Activated CD4-positive, alpha-beta T cell treated with anti-CD3 and anti-CD28 coated beads for 1 hour (primary cell): ENCODE measurements around the gene LCN12.
"Not testable (repeated sequence)": the region's sequence is repeated elsewhere in the genome, so short reads cannot be mapped to it uniquely, and the experiment has no call there.

Source experiments
- DNase-seq: peaks from one replicate; pipeline ENCODE4 v3.0.0-alpha.2; 2020

The LCN12 gene

DNA sequence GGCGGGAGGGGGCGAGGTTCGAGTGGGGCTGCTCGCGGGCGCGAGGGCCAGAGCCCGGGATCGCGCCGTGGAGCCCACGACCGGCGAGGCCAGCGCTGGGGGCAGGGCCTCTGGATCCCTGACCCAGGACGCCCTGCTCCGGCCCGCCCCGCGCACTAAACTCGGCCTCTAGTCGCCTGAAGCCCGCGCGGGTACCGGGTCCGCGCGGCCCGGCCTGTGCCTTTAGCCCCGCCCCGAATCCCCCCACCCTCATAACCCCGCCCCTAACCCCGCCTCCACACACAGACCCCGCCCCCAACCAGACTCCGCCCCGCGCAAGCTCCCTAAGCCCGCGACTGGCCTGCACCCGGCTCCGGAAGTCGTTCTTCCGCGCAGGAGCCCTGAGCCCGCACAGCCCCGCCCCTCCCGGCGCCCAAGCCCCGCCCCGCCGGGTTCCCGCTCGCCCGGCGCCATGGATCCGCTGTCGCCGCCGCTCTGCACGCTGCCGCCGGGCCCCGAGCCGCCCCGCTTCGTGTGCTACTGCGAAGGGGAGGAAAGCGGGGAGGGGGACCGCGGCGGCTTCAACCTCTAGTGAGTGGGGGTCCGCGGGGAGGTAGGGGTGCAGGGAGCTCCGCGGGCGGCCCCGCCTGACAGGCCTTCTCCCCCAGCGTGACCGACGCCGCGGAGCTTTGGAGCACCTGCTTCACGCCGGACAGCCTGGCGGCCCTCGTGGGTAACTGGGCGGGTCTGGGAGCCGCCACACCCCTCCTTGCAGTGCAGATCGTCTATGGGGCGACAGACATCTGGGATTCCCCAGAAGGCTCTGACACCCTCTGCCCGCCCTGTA, 40.1 kb downstream of the LCN12 start, which contains the start of gene PAXX:
Gene PAXX (plus strand): TSS at position 430 of the 826 bp plus-strand sequence. CDS start 22 bp downstream, at position 452.
- DNase-seq = peak; percentile 87

DNA sequence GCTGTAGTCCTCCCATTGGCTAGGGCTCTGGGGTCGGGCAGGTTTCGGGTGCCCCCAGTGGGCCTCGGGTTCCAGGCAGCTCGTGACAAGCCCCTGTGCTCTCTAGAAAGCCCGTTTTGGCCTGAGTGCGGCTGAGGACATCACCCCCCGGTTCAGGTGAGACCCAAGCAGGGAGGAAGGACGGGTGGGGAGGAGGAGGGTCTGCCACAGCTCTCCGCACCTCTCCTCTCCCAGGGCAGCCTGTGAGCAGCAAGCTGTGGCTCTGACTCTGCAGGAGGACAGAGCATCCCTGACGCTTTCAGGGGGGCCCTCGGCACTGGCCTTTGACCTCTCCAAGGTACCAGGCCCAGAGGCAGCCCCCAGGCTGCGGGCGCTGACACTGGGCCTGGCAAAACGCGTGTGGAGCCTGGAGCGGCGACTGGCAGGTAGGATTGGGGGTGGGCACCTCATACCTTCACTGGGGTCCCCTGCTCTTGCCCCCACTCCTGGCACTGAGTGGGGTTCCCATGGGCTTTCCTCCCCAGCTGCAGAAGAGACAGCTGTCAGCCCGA, 40.8 kb downstream of the LCN12 start:
- DNase-seq = no peak

DNA sequence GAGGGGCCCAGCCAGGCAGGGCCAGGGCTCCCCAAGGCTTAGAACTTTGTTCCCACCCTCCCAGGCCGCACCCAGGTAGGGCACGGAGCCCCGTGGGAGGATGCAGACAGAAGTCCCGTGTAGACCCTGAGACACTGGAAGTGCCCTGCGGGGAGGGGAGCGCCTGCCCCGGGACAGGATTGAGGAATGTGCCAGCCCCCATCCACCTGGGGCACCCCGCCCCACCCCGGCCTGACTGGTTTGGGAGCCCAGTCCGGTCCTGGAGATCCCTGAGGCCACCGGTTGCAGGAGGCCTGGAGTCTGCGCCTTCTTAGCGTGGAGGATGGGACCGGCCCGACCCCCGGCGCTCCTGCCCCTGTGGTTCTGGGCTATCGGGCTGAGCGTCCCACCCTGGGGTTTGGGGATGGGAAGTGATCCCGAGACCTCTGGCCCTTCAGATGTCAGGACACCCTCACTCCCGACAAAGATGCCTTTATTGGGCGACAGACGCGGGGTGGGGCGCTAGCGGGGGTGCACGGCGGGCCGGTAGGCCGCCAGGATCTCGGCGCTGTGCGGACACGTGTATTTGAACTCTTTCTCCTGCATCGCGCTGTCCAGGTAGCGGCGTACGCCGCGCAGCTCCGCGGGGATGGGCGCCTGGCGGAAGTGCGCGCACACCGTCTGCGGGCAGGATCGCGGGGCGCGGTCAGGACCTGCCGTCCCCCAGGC, 42.3 kb downstream of the LCN12 start:
- no peak for DNase-seq

DNA sequence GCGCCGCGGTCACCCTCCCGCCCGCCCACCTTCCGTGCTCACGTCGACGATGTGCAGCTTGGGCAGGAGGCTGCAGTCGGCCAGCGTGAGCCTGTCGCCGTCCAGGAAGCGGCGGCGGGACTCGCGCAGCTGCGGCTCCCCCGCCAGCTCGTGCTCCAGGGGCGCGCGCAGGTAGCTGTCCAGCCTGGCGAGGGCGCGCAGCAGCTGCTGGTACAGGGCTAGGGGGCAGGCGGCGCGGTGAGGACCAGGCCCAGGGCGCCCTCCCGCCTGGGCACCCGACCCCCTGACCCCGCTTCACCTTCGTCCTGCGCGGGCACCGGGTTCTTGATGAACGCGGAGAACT, 42.8 kb downstream of the LCN12 start:
- DNase-seq = no peak

DNA sequence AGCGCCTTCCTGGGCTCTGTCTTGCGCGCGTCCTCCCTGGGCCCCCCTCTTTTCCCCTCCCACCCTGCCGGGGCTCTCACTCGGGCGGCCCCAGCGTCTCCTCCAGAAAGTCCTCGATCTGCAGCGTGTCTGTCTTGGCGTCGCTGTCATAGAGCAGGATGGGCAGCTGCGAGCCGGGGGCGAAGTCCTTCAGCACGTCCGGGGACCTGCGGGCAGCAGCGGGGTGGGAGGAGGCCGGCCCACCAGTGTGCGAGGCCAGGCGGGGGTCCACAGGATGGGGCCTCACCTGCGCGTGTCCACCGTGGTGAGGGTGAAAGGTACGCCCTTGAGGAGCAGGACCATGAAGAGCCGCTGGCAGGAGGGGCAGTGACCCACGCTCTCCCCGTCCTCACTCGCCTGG, 43.3 kb downstream of the LCN12 start:
- no peak for DNase-seq

DNA sequence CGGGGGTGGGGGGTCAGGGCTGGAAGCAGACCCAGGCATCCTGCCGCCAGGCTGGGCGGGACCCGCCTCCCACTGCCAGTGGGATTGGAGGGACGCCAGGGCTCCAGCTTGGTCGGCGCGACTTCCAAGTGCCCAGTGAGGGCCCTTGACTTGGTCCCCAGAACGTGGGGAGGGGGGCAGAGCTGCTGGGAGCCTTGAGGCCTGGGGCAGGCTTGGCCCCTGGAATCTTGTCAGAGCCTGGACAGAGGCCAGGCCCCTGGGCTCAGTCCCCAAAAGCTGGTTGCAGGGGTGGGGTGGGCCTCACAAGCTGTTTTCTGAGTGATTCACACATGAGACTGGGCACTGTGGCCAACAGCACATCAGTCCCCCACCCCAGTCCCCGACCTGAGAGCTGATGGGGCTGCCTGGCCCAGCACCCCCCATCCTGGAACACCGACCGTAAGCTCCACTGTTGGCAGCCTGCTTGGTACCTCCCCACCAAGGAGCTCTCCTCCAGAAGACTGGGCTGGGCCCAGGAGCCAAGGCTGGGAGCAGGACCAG, 43.8 kb downstream of the LCN12 start:
- no peak for DNase-seq

DNA sequence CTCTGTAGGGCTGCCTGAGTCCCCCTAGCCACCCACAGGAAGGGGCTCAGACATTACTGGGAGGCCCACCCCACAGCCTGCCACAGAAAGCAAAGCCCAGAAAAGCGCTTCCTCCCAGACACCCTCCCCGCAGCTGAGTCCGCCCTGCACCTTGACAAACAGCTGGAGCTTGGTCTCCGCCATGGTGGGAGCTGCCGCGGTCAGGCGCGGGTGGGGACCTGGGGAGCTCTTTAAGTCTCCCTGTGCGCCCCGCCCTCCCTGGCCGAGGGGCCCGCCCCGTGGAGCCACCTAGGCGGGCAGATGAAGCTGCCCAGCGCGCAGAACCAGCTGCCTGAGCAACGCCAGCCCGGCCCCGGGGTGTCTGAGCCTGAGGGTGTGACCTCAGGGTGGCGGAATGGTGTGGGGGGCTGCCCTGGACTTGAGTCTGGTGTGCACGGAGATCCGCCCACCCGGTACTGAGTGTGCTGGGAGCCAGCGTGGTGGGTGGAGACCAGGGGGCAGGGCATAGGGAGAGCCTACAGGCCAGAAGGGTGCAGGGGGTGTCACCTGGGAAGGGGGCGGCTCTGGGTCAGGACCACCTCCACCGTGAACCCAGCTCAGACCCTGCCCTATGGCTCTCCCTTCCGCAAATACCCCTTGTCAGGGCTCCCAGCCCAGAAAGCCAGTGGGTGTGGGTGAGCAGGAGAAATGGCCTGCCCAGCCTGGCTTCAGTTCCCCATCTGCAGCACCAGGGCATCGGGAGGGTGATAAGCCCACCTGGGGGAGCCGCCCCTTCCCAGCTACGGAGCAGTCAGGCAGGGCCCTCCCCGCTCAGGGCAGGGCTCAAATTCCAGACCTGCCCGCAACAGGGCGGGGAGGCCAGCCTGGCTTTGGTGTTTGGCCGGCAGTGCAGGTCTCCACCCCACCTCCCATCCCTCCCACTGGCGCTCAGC, 44.6 kb downstream of the LCN12 start, which contains the start of gene CLIC3:
Gene CLIC3 (minus strand): TSS at position 208 of the 932 bp plus-strand sequence. CDS start 25 bp downstream, at position 183.
- peak; percentile 24 for DNase-seq

DNA sequence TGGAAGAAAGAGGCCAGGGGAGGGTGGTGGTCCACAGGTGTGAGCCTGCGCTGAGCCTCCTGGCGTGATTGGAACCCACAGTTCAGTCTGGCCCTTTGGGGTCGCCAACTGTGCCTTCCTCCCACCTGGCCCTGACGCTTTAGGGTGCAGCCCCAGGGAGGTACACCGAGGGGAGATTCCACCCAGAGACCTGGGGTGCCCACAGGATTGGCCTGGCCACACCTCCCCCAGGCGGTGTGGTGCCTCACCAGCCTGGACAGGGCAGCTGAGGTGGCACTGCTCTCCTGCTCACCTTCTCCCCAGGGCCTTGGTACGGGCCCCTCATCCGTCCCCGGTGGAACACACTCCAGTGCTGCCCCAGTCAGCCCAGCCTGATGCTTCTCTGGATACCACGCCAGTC, 45.3 kb downstream of the LCN12 start:
- DNase-seq = no peak

DNA sequence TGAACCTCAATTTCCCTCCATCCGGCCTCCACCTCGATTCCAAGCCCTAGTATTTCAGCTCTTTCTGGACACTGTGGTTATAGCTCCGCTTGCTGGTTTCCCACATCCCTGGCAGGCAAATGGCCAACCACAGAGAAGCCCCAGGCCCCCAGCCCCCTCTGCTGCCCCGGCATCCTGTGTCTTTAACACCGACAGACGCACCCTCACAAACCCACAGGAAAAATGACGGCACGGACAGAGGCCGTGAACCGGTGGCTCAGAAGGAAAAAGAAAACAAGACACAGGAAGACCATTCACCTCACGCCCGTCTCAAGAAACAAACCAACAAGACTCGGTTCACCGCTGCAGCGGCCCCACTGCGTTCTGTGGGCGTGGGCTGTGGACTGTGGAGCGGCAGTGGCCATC, 45.8 kb downstream of the LCN12 start:
- no peak for DNase-seq

DNA sequence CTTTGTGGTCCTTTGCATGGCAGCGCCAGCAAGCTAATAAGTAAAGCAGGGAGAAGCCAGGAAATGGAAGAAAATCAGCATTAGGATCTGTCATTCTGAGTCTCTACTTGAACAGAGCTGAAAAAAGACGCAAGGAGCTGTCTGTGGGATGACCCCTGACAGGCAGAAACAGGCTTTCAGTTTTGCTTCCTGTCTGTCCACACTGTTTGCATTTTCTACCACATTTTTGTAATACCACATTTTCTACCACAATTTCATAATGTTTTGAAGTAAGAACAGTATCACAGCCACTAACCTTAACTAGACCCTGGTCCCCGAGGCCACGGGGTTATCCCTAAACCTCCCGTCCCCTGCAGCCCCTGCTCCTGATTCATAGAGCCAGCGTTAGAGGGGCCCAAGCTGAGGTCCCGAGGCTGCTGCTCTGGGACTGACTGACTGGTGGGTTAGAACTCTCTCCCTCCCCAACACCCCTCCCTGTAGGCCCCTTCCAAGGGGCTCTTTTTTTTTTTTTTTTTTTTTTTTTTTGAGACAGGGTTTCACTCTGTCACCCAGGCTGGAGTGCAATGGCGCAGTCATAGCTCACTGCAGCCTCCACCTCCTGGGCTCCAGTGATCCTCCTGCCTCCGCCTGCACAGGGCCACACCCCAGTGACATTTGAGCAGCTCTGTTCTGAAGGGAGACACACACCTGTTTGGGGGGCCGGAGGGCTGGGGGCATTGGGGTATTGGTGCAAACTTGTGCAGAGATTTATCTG, 48.3 kb downstream of the LCN12 start:
- no peak for DNase-seq

DNA sequence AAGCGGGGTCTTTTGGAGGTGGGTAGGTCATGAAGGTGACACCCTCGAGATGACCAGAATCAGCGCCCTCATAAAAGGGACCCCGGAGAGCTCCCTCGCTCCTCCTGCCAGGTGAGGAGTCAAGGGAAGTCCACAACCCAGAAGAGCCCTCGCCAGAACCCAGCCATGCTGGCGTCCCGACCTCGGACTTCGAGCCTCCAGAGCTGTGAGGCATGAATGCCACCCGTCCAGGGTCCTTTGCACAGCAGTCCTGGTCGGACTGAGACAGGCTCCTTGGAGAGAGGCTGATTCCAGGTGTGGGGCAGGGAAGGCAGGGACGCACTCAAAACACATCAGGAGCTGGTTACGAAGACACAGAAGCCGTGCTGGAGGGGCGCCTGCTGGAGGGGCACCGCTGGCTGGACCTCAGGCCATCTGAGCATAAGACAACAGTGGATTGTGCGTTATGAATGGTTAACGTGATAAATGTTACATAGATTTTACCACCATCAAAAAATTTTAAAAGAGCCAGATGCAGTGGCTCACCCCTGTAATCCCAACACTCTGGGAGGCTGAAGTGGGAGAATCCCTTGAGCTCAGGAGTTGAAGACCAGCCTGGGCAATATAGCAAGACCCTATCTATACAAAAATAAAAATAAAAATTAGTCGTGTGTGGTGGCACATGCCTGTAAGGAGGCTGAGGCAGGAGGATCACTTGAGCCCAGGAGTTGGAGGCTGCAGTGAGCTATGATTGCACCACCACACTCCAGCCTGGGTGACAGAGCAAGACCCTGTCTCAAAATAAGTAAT, 50.0 kb downstream of the LCN12 start:
- no peak for DNase-seq

DNA sequence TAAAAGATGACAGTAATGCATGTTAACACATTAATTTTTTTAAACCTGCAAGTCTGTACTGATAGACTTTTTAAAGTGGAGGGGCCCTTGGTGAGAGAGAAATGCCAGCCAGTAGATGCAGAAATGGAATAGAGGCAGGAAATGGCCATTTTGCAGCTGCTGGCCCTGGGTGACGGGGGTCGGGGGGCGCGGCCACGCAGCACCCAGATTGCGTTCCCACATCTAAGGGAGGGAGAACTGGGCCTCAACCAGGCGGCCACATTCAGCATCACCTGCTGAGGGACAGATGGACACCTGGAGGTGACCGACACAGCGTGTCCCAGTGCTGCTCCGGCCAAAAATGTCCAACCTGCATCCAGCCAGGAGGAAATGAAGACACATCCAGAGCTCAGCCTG, 50.6 kb downstream of the LCN12 start:
- no peak for DNase-seq

DNA sequence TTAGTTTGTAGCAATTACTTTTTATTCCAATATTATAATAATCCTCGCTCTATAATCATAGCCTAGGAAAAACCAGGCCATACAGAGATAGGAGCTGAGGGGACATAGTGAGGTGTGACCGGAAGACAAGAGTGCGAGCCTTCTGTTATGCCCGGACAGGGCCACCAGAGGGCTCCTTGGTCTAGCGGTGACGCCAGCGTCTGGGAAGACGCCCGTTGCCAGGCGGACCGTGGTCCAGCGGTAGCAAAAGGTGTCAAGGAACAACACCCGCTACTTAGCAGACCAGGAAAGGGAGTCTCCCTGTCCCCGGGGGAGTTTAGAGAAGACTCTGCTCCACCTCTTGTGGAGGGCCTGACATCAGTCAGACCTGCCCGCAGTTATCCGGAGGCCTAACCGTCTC, 52.2 kb downstream of the LCN12 start:
- not testable (repeated sequence) for DNase-seq
